NCI-H2171 treated with DMSO at 0.1 percent for 48 hours (cell line): ENCODE results near the gene RPTOR.

Source experiments
- DNase-seq: peaks from one replicate; lab custom pipeline; 2025; lab: John Stamatoyannopoulos, UW

The RPTOR gene

DNA sequence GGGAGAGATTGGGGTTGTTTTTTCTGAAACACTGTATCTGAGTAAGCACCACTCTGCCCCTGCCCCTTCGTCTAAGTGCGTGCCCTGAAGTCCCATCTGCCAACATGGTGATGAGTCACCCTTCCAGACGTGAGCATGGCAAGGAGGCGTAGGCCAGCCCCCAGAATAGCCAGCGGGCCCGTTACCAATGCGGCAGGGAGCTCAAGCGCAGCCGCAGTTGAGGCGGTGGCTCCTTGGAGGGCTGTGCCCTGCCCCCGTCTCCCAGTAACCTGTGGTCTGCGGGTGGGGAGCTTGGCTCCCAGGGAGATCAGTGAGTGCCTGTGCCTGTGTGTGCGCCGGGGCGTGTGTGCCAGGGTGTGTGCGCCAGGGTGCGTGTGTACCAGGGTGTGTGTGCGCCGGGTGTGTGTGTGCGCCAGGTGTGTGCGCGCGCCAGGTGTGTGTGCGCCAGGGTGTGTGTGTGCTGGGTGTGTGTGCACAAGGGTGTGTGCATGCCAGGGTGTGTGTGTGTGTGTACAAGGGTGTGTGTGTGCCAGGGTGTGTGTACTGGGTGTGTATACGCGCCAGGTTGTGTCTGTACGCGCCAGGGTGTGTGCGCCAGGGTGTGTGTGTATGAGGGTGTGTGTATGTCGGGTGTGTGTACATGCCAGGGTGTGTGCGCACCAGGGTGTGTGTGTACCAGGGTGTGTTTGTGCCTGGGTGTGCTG is 348.4 kb downstream of the RPTOR start:
- DNase-seq = peak; percentile 87

DNA sequence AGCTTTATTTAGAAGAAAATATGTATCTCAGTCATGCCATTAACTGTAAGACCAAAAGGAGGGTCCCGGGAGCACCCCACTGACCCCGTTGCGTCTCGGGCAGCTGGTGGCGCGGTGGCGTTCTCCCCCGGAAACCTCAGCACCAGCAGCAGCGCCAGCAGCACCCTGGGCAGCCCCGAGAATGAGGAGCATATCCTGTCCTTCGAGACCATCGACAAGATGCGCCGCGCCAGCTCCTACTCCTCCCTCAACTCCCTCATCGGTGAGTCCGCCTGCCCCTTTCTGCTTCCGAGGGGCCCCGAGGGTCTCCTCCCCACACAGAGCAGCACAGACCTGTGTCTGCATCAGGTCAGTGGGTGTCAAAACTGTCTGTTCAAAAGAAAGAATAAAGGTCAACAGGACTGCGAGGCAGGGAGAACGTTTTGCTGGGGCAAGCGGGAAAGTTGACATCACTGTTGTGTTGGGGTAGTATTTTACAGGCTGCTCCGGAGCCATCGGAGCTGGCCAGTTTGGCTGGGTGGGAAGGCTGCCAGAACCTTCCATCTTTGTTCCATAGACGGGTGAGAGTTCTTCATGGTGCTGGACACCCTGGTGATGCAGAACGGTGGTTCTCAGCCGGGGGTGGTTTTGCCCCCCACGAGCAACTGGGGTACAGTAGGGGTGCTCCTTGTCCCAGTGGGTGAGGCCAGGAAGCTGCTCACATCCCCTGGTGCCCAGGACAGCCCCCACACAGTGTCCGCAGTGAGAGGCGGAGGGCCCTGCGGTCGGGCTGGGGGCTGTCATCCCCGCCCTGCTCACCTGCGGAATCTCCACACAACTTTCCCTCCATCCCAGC is 349.2 kb downstream of the RPTOR start:
- no peak for DNase-seq

DNA sequence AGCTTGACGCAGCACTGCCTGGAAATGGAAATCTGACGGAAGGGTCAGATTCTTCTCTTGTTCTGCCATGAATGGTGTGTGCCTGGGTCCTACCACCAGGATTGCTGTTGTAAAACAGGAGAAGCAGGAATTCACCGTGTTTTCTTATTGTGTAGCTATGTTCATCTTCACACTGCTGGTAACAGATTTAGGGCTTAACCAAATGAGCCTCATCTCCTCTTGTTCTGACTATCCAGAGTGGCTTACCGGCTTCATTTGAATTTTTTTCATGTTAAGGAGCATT is 349.7 kb downstream of the RPTOR start:
- no peak for DNase-seq

DNA sequence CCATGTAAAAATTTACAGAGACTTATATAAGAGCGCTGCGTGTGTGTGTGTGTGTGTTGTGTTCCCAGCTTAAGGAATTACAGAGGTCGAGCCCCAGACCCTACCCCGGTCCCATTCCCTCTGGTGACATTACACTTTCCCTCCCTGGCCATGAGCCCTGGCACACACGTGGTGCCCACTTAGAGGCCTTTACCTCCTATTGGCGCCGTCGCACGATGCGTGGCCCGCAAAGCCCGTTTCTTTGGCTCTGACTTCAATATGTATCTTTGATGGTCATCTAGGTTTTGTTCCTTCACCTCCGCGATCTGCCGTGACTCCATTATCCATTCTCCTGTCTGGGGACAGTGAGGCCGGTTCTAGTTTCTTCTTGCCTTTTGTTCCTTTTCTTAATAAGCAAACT is 350.1 kb downstream of the RPTOR start:
- no peak for DNase-seq

DNA sequence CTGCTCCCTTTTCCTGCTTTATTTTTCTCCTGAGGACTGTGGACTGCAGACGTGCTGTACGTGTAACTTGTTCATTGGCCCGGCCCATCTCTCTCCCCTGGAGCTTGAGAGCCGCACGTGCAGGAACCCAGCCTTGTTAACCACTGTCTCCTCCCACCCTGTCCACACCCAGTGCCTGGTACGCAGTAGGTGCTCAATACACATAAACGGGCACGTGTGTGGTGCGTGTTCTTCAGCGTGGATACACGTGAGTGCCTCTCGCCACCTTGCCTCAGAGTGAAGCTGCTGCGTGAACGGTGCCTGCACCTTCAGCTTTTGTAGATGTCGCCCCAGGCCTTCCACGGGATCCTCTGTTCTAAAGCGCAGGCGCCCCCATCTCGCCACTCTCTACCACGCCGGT is 350.7 kb downstream of the RPTOR start:
- no peak for DNase-seq

DNA sequence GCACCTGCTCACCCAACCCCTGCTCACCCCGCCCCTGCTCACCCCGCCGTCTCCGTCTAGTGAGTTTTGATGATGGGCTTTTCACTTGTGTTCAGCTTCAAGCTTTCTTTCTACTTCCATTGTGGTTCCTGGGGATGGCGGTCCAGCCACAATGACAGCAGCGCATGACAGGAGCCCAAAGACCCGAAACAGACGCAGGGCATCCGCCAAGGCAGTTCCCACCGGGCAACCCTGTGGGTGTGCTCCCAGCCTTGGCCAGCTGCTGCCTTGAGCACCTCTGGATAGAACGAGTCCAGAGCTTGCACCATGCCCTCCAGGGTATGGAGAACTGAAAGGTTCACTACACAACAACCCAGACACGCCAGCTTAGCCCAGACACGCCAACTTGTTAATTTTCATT is 354.1 kb downstream of the RPTOR start:
- DNase-seq = no peak

DNA sequence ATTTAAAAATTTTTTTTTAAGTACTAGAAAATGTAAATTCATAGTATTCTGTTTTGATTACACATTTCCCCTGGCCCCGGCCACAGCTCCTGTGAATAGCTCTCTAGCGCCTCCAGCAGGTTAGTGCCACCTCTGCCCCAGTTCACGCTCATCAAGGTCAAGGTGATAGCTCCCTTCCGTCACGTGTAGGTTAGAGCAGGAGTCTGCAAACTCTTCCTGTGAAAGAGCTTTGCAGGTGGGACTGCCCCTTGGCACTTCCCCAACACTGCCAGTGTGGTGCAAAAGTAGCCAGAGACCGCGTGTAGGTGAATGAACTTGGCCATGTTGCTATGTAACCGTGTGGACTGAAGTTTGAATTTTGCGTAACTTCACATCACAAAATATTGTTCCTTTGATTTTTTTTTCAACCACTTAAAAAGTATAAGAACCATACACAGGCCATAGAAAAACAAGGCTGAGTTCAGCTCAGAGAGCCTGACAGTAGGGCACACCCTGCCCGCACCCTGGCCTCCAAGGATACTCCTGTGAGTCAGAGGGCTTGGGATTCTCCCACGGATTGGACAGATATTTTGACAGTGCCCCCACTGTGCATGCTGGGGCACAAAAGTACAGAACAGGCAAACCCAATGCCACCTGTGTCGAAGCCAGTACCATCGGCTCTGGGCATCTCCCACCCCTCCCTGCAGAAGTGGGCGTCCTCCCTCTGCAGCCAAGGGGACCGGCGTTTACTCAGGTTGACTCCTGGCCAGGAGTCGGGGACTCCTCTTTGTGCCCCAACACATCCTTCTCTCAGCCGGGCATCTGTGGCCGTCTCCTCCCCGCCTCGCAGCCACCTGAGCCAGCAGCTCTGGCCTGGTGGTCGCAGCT is 355.0 kb downstream of the RPTOR start:
- DNase-seq = no peak

DNA sequence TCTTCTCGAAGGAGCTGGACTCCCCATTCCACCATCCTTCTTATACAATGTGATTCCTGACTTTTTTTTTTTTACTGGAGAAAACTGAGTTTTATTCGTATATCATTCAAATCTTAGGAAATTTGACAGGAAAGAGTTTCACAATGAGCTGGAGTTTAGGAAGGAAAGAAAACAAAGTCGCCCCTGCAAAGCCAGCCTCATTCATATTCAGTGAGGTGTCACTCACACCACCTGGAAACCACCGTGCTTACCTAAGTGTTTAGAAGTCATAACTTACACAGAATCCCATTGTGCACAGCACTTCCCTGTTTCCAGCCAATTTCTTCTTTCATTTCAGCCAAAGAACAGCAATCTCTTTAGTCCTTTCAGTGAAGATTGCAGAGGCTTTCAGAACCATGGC is 356.7 kb downstream of the RPTOR start:
- no peak for DNase-seq

DNA sequence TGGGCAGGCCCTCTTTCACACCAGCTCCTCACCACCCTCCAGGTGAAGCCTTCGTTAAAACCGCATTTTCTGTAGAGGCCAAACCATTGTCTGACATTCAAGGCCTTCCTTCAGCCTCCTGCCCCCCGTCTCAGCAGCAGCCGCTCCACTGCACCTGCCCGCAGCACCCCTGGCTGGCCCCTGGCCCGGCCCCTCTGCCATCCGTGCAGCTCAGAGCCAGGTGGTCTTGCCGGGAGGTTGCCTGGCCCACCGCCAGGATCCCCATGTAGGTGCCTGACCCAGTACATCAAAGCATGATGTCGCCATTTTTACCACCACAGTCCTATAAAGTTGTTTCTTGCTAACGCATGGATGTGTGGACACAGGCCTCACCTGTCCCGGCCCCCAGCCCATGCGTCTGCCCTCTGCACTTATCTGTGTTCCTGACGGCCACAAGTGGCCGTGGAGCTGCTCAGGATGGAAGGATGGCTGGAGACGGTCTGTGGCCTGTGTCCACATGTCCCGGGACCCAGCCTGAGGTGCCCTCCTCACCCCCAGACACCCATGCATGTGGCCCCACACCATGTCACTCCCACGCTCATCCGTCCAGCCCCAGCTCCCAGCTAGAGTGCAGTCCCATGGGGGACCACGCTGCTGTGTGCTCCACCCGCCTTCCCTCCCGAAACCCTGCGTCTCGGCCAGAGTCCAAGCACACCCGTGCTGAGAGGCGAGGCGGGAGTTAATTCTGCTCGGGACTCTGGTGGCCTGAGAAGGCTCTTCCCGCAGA is 357.7 kb downstream of the RPTOR start:
- no peak for DNase-seq

DNA sequence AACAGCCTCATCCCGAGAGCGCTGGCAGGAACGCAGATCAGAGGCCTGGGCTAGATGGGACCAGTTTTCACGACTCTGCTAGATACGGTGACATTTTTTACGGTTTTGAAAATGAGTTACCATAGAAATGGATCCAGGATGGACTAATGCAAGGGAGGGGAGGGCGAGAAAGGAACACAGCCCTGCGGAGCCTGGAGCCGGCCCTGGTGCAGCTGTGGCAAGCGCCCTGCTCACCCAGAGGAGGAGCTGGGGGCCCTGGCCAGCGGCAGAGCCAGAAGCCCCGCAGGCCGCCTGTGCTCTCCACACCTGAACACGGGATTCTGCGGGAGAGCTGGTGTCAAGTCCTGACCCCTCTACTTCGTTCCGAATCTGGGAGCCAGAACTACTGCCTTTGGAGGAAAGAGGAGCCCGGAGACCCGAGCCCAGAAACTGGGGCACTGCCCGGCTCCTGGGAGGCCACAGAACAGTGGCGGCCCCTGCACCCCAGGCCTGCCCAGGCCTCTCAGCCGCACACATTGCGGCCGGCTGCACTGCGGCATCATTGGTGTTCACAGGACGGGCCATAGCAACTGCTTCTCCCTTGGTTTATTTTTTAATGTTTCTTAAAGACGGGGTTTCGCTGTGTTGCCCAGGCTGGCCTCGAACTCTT is 358.4 kb downstream of the RPTOR start:
- DNase-seq = no peak

DNA sequence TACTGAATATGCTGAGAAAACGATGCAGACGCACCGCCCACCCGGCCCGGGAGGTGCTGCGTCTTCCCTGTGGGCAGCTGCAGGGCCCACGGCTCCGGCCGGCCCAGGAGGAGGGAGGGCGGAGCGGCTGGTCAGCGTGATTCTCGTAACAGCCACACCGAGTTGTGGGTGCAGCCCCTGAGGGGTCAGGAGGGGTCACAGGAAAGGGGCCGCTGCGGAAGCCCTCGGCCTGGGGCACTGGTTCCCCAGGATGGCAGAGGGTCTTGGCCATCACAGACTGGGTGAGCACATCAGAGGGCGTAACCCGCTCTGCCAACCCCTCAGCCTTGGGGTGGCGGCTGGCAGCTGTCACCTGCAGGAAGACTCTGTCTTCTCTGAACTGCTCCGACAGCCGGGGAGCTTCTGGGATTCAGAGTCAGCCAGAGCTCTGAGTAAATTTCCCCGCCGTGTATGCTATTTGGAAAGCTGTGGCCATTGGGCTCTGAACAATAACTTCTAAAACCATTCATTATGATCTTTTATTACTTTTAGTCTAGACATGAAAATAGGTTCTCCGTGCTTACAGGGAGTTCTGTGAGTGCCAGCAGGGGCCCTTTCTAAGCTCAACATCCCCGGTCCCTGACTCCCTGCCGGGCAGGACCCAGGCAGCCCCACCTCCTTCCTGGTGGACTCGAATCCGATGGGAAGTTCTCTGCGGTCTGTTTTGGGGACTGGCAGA is 359.6 kb downstream of the RPTOR start:
- peak; percentile 29 for DNase-seq

DNA sequence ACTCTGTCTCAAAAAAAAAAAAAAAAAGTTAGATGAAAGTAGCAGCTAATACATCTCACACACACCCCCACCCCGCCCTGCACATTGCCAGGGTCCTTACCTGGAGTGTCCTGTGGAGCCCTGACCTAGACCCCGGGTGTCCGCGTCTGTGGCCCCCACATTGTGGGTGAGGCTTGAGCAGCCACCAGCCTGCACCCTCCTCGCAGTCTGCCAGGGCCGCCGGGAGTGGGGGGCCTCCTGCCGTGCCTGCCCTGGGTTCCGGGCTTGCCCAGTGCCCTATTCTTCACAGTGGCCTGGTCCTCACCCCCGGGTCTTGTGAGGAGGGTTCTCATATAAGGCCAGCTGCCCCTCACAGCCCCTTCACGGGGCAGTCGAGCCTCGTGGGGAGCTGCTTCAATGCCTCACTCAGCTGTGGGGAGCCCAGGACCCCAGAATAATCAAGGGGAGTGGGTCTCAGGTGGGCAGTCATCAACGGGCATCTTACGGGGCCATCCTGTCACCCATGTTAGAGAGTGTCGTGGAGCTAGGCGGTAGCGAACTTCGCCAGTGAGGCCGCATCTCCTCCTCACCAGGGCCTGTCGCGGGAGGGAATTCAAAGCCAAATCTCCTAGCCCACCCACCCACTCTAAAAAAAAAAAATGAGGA is 361.1 kb downstream of the RPTOR start:
- DNase-seq = no peak

DNA sequence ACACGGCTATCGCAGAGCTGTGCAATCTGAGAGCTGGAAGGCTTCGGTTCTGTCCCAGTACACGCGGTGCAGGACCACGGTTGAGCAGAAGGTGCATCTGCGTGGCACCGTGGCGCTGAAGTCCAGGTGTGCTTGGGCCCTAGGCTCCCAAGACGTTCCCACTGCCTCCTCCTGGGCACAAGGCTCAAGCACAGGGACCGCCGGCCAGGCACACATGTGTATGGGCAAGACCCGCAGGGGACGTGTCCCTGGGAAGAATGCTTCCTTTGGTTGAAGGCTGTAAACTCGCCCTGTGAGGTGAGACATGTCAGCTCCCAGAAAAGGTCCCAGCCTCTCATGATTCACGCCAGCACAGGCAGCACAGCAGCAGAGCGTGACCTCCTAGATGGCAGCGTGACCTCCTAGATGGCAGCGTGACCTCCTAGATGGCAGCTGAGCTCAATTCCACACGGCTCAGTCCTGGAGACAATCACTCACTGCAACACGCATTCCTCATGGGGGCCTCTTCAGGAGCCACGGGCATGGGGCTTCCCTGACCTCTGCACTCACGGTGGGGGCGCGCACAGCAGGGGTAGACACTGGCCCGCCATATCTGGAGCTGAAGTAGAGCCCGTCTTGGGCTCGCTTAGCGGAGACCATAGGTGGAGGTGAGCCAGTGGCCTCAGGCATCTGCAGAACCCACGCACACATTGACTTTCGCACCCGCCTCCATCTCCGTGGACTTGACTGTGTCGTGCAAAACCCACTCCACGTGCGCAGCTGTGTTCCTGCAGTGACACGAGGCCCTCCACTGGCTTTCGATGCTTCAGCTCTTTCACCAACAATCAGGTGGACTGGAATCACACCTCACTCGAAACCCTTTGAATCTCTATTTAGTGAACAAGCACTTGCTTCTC is 362.0 kb downstream of the RPTOR start:
- no peak for DNase-seq

DNA sequence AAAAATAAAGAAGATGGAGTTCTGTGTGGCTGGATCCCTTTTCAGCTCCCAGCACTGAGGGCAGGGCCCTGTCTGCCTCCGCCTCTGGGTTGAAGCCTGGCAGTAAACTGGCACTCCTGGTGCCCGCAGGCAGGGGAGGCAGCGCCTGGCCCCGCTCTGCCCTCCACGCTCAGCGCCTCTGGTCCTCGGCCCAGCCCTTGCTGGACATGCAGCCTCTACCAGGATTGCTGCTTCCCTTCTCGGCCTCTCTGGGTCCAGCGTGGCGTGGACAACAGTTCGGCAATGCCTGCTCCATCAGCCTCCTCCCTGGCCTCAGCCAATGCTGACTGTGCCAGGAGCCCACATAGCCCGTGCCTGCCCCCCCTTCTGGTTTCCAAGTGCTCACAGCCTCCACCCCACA is 362.6 kb downstream of the RPTOR start:
- DNase-seq = no peak

DNA sequence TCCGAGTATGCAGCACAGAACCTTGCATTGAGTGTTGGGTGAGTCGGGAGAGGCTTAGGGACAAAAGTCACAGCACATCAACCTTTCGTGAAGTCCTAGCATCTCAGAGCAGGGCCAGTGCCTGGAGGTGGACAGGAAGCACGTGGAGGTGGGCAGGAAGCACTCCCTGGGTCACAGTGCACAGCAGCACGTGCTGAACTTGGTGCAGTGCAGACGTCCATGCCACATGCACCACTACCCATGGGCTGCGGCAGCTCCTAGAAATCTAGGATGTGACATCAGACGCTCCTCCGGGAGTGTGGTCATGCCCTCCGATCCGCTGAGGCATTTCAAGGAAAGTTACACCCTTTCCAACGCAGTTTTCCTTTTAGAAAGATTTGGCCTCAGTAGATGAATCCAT is 363.6 kb downstream of the RPTOR start:
- DNase-seq = no peak

DNA sequence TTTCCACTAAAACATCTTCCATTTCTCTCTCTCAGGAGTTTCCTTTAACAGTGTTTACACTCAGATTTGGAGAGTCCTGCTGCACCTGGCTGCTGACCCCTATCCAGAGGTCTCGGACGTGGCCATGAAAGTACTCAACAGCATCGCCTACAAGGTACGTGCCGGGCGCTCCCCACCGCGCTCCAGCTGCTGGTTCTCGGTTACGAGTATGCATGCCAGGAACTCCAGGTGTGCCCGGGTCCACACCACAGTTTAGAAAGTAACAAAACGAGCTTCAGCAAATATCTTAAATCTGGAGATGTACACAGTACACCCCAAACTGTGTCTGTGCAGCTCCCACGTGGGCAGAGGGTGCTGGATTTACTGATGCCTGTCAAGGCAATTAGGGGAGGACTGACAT is 364.1 kb downstream of the RPTOR start:
- no peak for DNase-seq

DNA sequence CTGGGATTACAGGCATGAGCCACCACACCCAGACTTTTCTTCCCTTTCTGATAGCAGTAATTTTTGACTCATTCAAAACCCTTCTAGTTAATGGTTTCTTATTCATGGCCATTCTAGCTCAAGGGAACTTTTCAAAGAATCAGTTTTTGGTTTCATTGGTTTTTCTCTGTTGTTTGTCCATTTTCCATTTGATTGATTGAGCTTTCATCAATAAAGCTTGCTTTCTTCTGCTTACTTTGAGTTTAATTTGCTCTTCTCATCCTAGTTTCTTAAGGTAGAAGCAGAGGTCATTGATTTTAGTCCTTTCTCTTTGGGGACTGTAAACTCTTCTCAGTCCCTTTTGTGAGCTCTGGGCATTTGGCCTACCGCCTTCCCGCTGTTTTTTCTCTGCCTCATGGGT is 365.0 kb downstream of the RPTOR start:
- no peak for DNase-seq

DNA sequence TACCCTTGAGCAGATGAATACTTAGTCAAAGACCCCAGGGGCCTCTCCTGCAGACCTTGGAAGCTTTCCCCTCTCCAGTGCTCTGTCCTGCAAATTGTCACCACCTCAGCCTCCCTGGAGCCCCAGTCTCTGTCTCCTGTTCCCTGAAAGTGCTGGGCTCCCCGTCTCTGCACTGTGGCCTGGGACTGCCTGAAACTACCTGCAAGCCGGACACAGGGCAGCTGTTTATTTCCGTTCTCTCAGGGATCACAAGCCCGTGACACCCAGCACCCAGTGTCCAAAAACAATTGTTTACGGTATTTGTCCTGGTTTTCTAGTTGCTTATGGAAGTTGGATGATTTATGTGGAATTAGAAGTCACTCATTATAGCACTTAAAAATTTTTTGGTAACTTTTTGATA is 365.4 kb downstream of the RPTOR start:
- DNase-seq = no peak

DNA sequence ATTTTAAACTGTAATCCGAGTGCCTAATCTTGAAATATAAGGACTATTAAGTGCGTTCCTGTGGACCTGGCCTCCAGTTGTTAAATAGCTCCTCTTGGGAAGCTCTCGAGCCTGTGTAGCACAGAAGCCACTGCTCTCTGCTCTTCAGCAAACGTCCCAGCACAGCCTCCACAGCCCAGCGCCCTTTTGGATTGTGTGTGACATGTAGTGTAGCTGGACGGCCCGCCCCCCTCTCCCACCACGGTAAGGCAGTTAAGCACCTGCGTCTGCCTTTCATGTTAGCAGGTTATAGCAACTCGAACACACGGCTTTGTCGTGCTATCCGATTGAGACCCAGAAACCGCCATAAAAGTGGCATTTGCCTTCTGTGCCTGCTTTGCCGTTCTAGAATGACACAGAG is 367.8 kb downstream of the RPTOR start:
- DNase-seq = no peak
